Endothelial cell of umbilical vein (primary cell): Measurements from ENCODE around the gene TMEM107.

Experiments
- GATA2 ChIP-seq: IDR thresholded peaks from 2 replicates; pipeline ENCODE4 v1.7.0; 2011; ENCODE audit warnings: low read depth, mild to moderate bottlenecking, moderate library complexity, mixed read lengths, low read length; ENCODE audit not compliant: insufficient read length, insufficient read depth
- MYC ChIP-seq: IDR thresholded peaks from one replicate; pipeline ENCODE4 v1.6.1; 2011; ENCODE audit warnings: mild to moderate bottlenecking, low read depth, low read length
- POLR2A ChIP-seq: IDR thresholded peaks from 2 replicates; pipeline ENCODE4 v1.6.1; 2012; ENCODE audit warnings: low read depth, mild to moderate bottlenecking, control low read depth, low read length
- TF ChIP-seq, protein P1 (sequence below), 2 donors: IDR thresholded peaks; 1 replicate in 1 of 2; 2 replicates in 1 of 2; pipeline ENCODE4 v1.5.1; 2011; ENCODE audit warnings: low read length in 2 of 2, mild to moderate bottlenecking in 2 of 2, moderate library complexity in 2 of 2, control low read depth in 1 of 2, inconsistent platforms in 1 of 2, low read depth in 1 of 2; ENCODE audit not compliant: insufficient read depth in 1 of 2; ENCODE audit errors: extremely low read depth in 1 of 2

DNA sequence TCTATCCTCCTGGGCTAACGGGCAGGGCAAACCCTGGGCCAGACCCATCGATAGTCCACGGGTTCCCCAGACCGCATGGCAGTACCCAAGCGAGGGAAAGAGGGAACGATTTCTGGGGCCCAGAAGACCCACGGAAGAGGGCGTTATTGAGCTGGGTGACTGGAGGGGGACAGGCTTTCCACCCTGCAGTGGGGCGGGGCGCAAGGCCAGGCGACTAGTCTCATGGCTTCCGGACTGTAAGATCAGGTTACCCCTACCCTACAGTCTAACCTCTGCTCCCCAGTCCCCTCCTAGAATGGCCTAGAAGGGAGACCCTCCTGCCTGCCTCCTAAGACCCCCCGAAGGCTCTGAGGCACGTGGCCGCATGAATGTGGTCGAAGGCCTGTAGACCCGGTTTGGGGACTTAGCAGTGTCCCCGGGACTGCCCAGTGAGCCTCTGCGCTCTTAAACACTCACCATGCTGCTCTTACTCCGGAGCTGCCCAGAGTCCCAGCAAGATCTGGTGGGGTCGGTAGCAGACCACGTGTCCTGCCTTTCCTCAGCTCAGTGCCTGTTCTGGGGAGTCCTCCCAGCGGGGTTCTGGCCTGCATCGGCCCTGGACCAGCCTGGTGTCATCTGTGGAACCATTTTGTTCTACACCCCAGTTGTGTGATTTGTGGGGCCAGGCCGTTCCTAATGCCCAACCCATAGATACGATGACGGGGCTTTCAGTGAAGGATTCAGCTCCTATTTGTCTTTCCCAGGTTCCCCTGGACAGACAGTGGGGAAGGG lies 47.4 kb upstream of the TMEM107 start:
- TF ChIP-seq, protein P1, sequence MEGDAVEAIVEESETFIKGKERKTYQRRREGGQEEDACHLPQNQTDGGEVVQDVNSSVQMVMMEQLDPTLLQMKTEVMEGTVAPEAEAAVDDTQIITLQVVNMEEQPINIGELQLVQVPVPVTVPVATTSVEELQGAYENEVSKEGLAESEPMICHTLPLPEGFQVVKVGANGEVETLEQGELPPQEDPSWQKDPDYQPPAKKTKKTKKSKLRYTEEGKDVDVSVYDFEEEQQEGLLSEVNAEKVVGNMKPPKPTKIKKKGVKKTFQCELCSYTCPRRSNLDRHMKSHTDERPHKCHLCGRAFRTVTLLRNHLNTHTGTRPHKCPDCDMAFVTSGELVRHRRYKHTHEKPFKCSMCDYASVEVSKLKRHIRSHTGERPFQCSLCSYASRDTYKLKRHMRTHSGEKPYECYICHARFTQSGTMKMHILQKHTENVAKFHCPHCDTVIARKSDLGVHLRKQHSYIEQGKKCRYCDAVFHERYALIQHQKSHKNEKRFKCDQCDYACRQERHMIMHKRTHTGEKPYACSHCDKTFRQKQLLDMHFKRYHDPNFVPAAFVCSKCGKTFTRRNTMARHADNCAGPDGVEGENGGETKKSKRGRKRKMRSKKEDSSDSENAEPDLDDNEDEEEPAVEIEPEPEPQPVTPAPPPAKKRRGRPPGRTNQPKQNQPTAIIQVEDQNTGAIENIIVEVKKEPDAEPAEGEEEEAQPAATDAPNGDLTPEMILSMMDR (IDR thresholded peaks at IDR 0.05; ENCODE audit: extremely low read depth in 1 of 2, insufficient read depth in 1 of 2, low read depth in 1 of 2, low read length in 2 of 2), result no peak
- TF ChIP-seq POLR2A (no peak), MYC (no peak), GATA2 (no peak)
